Measurements from ENCODE around the gene SIRPG.

SIRPG gene

DNA sequence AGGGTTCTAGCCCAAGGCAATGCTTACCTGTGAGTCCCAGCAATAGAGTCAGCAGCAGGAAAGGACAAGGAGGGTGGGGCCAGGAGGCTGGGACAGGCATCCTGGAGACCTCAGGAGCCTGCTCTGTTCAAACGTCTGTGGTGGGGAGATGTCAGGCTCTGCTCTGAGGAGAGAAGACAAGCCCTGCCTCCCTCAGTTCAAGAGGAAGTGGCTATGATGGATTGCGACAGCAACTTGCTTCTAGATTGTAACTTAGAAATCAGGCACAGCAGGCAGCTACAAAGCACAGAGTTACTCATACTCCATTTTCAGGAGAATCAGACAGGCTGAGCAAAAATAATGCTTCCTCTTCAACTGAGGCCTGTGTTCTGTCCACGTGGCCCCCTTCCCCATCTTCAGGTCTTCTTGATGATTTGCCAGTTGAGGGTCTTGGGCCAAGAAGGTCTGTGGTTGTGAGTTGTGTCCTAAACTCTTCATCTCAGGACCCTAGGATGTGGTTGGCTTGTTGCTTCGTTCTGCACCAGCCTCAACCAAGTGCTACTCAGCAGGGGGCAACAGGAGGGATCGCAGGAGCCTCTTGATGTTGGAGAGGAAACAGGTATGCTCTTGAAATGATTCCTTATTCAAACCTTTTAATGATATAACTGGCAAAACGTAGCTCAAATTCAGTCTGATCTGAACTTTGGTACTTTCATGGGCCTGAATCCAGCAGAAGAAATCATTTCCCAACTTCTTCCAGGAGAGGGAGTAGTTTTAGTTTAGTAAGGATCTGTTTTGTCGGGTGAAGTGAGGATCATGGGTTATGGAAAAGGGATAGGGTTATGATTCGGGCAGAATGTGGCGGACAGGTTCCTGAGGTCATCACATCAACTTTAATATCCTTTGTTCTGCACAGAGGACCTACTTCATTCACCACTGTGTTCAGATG is 68.8 kb downstream of the SIRPG start:
- DNase-seq, result no peak

DNA sequence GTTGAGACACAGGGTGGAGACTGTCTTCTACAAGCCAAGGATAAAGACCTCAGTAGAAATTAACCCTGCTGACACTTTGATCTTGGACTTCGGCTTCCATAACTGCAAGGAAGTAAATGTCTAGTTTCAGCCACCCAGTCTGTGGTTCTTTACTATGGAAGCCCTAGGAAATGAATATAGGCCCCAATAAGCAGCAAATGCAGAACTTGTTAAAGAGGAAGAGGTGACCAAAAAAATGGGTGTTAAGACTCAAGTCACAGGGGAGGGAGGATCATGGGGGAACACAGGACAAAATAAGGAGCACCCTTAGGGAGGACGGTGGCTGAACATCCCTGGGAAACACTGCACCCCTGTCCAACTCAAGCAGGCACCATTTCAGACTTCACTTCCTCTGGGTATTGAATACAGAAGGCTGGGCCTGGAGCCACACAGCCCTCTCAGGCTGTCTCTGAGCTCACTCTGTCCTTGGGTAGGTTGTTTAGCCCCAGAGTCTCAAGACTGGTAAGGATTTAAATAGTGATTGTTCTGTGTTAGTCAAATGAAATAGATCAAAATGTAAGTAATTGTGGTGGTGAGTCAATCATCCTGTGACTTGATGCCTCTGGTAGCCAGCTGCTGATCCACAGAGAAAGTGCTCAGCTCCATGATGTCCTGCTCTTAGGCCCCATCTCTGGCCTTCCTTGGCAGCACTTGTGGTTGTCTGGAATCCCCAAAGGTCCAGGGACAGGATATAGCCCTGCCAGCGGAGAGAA is 69.6 kb downstream of the SIRPG start:
- no peak for DNase-seq

DNA sequence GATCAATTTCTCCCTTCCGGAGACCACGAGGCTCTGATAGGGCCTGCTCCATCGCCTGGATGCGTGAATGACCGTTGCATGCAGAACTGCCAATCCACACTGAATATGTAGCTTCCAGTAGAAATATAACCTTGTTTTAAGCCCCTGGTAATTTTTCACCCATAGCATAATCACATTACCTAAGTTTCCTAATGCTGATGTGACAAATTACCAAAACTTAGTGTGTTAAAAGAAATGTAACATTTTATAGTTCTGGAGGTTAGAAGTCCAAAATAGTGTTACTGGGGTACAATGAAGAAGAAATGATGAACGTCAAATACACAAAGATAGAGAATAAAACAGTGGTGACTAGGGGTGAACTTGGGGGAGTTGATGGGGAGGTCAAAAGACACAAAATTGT is 78.1 kb downstream of the SIRPG start:
- no peak for DNase-seq
